K562 (cell line): ENCODE measurements around the gene ASPHD1. TPM values are rescaled to one million over a fixed set of nuclear protein-coding genes. Genes with fewer than 3 reads are reported as not detected.

Experiments used
- CAMTA2 ChIP-seq: fragments of 250-450 bp; sonication (Bioruptor Pico); conservative IDR thresholded peaks from 2 replicates; pipeline ENCODE4 v1.5.1; 2022
- CHD1 ChIP-seq: fragments of 200-600 bp; sonication (generic); IDR thresholded peaks from one replicate; pipeline ENCODE4 v1.6.1; 2012; ENCODE audit warnings: mild to moderate bottlenecking, moderate library complexity, low read length, inconsistent platforms
- HEY1 ChIP-seq: fragments of 250-450 bp; sonication (Bioruptor Pico); IDR thresholded peaks from 2 replicates; pipeline ENCODE4 v1.5.0; 2020; ENCODE audit warnings: mild to moderate bottlenecking, moderate library complexity, borderline replicate concordance
- MTA3 ChIP-seq: fragments of 450-650 bp; formaldehyde crosslinking; IDR thresholded peaks from 2 replicates; pipeline ENCODE4 v1.6.1; 2017; ENCODE audit warnings: mild to moderate bottlenecking, borderline replicate concordance
- POLR2G ChIP-seq: fragments of 200-400 bp; formaldehyde crosslinking; IDR thresholded peaks from 2 replicates; pipeline ENCODE4 v1.6.1; 2017; ENCODE audit warnings: low read depth, mild to moderate bottlenecking, antibody characterized with exemption, low read length, moderate library complexity
- RAD51 ChIP-seq: fragments of 450-650 bp; IDR thresholded peaks from 2 replicates; pipeline ENCODE4 v1.7.1; 2016; ENCODE audit warnings: low read depth, mild to moderate bottlenecking, borderline replicate concordance
- SMC3 ChIP-seq: conservative IDR thresholded peaks from 2 replicates; pipeline ENCODE4 v1.6.1; 2011; ENCODE audit warnings: low read depth, low read length, improper control_type of control experiment; ENCODE audit not compliant: insufficient read depth
- TCF7 ChIP-seq: sonication (generic); IDR thresholded peaks from 2 replicates; pipeline ENCODE4 v1.6.1; 2016; ENCODE audit warnings: antibody characterized with exemption, borderline replicate concordance
- TEAD2 ChIP-seq: fragments of 450-650 bp; IDR thresholded peaks from 2 replicates; pipeline ENCODE4 v1.6.1; 2016; ENCODE audit warnings: missing genetic modification characterization, control low read depth, missing compliant biosample characterization
- ZBTB7A ChIP-seq: IDR thresholded peaks from 2 replicates; pipeline ENCODE4 v1.6.1; 2011; ENCODE audit warnings: low read depth, mild to moderate bottlenecking, low read length, moderate library complexity, borderline replicate concordance; ENCODE audit not compliant: control insufficient read depth
- ZFP30 ChIP-seq: fragments of 250-450 bp; sonication (Bioruptor Pico); IDR thresholded peaks from 2 replicates; pipeline ENCODE4 v1.8.0; 2022; ENCODE audit warnings: moderate library complexity, mild to moderate bottlenecking, inconsistent platforms, borderline replicate concordance
- ZFX ChIP-seq: sonication (generic); formaldehyde crosslinking; IDR thresholded peaks from 2 replicates; pipeline ENCODE4 v1.8.0; 2022; ENCODE audit warnings: mild to moderate bottlenecking, missing genetic modification reagents, moderate library complexity
- ZNF140 ChIP-seq: fragments of 250-450 bp; sonication (Bioruptor Pico); IDR thresholded peaks from 2 replicates; pipeline ENCODE4 v1.8.0; 2021; ENCODE audit warnings: moderate library complexity, mild to moderate bottlenecking, inconsistent platforms
- ZNF197 ChIP-seq: fragments of 200-800 bp; sonication (Bioruptor generic); IDR thresholded peaks from 2 replicates; pipeline ENCODE4 v1.6.1; 2016; ENCODE audit warnings: low read depth, missing genetic modification characterization, missing compliant biosample characterization
- polyA plus RNA-seq, 8 experiments: library from polyadenylated mRNA; depleted of rRNA in 4 of 8; stranded (reverse) in 5 of 8; unstranded in 3 of 8; fragments of >200 nt; fragmentation: Nextera tagmentation in 2 of 8; fragmentation: Illumina TruSeq in 1 of 8; extraction: Ambion mirVana in 2 of 8; extraction: Trizol in 1 of 8; gene quantifications; 2 replicates each; pipeline versions ENCODE4 v1.2.1 to v1.2.3, GENCODE V29; 2011 to 2014; ENCODE audit warnings: inconsistent platforms in 1 of 8, missing spikeins in 1 of 8
- total RNA-seq, 7 experiments: library from RNA; depleted of rRNA in 6 of 7; stranded (reverse); fragments of >200 nt in 6 of 7; fragmentation: Illumina TruSeq in 2 of 7; extraction: Trizol in 2 of 7; gene quantifications; 2 replicates each; pipeline versions ENCODE4 v1.2.1 to v1.2.3, GENCODE V29; 2011 to 2021; ENCODE audit warnings: low replicate concordance in 1 of 7
- TF ChIP-seq, protein P1 (sequence below): fragments of 150-350 bp; IDR thresholded peaks from 2 replicates; pipeline ENCODE4 v1.6.1; 2014; ENCODE audit warnings: low read depth, mild to moderate bottlenecking, low read length, borderline replicate concordance
- TF ChIP-seq, protein P2 (sequence below), 3 experiments: fragments of 200-800 bp in 1 of 3; fragments of 250-450 bp in 1 of 3; fragments of 450-650 bp in 1 of 3; sonication (Bioruptor Pico) in 1 of 3; sonication (Bioruptor generic) in 1 of 3; formaldehyde crosslinking in 1 of 3; IDR thresholded peaks; 2 replicates each; pipeline versions ENCODE4 v1.6.1 to v1.8.0; 2016 to 2022; ENCODE audit warnings: mild to moderate bottlenecking in 2 of 3, missing genetic modification characterization in 2 of 3, missing compliant biosample characterization in 1 of 3, moderate library complexity in 1 of 3
- TF ChIP-seq, protein P3 (sequence below): conservative IDR thresholded peaks from 2 replicates; pipeline ENCODE4 v1.6.1; 2011; ENCODE audit warnings: low read depth, mild to moderate bottlenecking, low read length; ENCODE audit not compliant: control insufficient read depth
- TF ChIP-seq, protein P4 (sequence below): IDR thresholded peaks from 2 replicates; pipeline ENCODE4 v1.6.1; 2014; ENCODE audit warnings: antibody characterized with exemption

The ASPHD1 gene
- total and polyA plus RNA-seq, 9 of the 15 experiments (the other 6 are each of a cell fraction or from before 2014, with no cell fraction given): 0.03 to 0.70 (median 0.24) TPM; not detected in 5

DNA sequence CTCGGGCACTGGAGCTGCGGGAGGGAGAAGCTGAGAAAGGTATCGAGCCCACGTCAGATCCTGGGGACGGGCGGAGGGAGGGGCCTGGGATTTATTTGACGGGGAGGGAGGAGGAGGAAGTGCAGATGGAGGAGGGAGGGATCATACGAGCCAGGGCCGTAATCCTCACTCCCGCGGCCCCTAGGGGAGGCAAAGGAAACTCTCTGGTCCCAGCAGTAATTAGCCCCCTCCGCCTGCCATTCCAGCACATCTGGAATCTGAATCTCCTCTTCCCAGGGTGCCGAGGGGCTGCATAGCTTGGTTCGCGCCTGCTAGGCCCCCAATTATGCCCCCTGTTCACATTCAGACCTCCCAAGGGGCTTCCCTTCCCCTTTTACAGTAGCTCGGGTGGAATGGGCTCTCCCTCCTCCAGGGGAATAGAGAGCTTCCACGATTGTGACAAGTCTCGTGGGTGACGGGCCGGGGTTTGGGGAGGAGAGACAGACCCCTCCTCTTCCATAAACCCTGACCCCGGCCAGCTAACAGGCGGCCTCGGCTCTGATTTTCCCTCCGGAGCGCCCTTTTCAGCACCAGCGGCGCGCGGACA, 679 bp upstream of the ASPHD1 start, which contains the start of gene SEZ6L2 (continued):
- TF ChIP-seq, protein P1, sequence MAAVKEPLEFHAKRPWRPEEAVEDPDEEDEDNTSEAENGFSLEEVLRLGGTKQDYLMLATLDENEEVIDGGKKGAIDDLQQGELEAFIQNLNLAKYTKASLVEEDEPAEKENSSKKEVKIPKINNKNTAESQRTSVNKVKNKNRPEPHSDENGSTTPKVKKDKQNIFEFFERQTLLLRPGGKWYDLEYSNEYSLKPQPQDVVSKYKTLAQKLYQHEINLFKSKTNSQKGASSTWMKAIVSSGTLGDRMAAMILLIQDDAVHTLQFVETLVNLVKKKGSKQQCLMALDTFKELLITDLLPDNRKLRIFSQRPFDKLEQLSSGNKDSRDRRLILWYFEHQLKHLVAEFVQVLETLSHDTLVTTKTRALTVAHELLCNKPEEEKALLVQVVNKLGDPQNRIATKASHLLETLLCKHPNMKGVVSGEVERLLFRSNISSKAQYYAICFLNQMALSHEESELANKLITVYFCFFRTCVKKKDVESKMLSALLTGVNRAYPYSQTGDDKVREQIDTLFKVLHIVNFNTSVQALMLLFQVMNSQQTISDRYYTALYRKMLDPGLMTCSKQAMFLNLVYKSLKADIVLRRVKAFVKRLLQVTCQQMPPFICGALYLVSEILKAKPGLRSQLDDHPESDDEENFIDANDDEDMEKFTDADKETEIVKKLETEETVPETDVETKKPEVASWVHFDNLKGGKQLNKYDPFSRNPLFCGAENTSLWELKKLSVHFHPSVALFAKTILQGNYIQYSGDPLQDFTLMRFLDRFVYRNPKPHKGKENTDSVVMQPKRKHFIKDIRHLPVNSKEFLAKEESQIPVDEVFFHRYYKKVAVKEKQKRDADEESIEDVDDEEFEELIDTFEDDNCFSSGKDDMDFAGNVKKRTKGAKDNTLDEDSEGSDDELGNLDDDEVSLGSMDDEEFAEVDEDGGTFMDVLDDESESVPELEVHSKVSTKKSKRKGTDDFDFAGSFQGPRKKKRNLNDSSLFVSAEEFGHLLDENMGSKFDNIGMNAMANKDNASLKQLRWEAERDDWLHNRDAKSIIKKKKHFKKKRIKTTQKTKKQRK: no peak
- TF ChIP-seq ZFP30 (CRISPR knock-in tag): no peak
- no peak for TF ChIP-seq ZNF140 (CRISPR knock-in tag)
- TF ChIP-seq POLR2G: no peak
- no peak for TF ChIP-seq TEAD2 (tag)
- TF ChIP-seq, protein P2, sequence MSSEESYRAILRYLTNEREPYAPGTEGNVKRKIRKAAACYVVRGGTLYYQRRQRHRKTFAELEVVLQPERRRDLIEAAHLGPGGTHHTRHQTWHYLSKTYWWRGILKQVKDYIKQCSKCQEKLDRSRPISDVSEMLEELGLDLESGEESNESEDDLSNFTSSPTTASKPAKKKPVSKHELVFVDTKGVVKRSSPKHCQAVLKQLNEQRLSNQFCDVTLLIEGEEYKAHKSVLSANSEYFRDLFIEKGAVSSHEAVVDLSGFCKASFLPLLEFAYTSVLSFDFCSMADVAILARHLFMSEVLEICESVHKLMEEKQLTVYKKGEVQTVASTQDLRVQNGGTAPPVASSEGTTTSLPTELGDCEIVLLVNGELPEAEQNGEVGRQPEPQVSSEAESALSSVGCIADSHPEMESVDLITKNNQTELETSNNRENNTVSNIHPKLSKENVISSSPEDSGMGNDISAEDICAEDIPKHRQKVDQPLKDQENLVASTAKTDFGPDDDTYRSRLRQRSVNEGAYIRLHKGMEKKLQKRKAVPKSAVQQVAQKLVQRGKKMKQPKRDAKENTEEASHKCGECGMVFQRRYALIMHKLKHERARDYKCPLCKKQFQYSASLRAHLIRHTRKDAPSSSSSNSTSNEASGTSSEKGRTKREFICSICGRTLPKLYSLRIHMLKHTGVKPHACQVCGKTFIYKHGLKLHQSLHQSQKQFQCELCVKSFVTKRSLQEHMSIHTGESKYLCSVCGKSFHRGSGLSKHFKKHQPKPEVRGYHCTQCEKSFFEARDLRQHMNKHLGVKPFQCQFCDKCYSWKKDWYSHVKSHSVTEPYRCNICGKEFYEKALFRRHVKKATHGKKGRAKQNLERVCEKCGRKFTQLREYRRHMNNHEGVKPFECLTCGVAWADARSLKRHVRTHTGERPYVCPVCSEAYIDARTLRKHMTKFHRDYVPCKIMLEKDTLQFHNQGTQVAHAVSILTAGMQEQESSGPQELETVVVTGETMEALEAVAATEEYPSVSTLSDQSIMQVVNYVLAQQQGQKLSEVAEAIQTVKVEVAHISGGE (CRISPR knock-in tag; IDR thresholded peaks at IDR 0.05): no peak
- no peak for TF ChIP-seq ZFX (CRISPR knock-in tag)
- TF ChIP-seq SMC3: no peak
- no peak for TF ChIP-seq CHD1
- TF ChIP-seq, protein P3, sequence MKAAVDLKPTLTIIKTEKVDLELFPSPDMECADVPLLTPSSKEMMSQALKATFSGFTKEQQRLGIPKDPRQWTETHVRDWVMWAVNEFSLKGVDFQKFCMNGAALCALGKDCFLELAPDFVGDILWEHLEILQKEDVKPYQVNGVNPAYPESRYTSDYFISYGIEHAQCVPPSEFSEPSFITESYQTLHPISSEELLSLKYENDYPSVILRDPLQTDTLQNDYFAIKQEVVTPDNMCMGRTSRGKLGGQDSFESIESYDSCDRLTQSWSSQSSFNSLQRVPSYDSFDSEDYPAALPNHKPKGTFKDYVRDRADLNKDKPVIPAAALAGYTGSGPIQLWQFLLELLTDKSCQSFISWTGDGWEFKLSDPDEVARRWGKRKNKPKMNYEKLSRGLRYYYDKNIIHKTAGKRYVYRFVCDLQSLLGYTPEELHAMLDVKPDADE: no peak; the same call in none of the 2 replicates
- TF ChIP-seq ZNF197: no peak
- peak; percentile 71 for TF ChIP-seq ZBTB7A
- TF ChIP-seq RAD51: no peak
- TF ChIP-seq CAMTA2: no peak
- TF ChIP-seq HEY1: no peak
- TF ChIP-seq MTA3: no peak
- TF ChIP-seq, protein P4, sequence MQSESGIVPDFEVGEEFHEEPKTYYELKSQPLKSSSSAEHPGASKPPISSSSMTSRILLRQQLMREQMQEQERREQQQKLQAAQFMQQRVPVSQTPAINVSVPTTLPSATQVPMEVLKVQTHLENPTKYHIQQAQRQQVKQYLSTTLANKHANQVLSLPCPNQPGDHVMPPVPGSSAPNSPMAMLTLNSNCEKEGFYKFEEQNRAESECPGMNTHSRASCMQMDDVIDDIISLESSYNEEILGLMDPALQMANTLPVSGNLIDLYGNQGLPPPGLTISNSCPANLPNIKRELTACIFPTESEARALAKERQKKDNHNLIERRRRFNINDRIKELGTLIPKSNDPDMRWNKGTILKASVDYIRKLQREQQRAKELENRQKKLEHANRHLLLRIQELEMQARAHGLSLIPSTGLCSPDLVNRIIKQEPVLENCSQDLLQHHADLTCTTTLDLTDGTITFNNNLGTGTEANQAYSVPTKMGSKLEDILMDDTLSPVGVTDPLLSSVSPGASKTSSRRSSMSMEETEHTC: no peak
- TF ChIP-seq TCF7: no peak
